Caco-2 (cell line): ENCODE data around the gene FLT1. TPM values are rescaled to one million over a fixed set of nuclear protein-coding genes. Genes with fewer than 3 reads are reported as not detected.

Experiments used
- BruUV-seq: library from RNA; stranded (reverse); fragments of 400-500 nt; replicated peaks from 2 replicates; lab custom pipeline; 2021; lab: Mats Ljungman, UMichigan
- CTCF ChIA-PET: fragments of 300-600 bp; sonication (Branson Sonifier 250); formaldehyde crosslinking; loops from one replicate; lab custom pipeline; 2022; ENCODE audit warnings: antibody characterized with exemption; lab: Charles Lee
- POLR2A ChIA-PET: fragments of 300-600 bp; sonication (Branson Sonifier 250); formaldehyde crosslinking; loops from one replicate; lab custom pipeline; 2022; ENCODE audit warnings: antibody characterized with exemption; lab: Charles Lee
- DNase-seq, 2 experiments: peaks; one replicate each; pipeline versions ENCODE4 v3.0.0 to v3.0.0-alpha.2; 2020 to 2022
- H3K27me3 ChIP-seq: replicated peaks from 2 replicates; pipeline ENCODE4 v1.6.0; 2011; ENCODE audit warnings: low read length; ENCODE audit not compliant: control insufficient read depth, insufficient read depth
- H3K36me3 ChIP-seq: 2 replicates; pipeline ENCODE4 v1.5.1; 2011; ENCODE audit warnings: low read length; ENCODE audit not compliant: control insufficient read depth, insufficient read depth
- H3K4me1 ChIP-seq: fragments of 250-450 bp; sonication (Bioruptor Pico); 2 replicates; pipeline ENCODE4 v1.5.1; 2020; ENCODE audit warnings: mild to moderate bottlenecking
- H3K4me3 ChIP-seq: 2 replicates; pipeline ENCODE4 v1.5.1; 2011; ENCODE audit warnings: low read depth, mild to moderate bottlenecking, control low read depth, low read length
- H3K9me3 ChIP-seq: fragments of 250-450 bp; sonication (Bioruptor Pico); 2 replicates; pipeline ENCODE4 v1.5.1; 2020; ENCODE audit warnings: mild to moderate bottlenecking, moderate library complexity
- H3K27ac Mint-ChIP-seq: one replicate; pipeline ENCODE4 v1.8.0; 2022; ENCODE audit warnings: mixed read lengths; ENCODE audit not compliant: unreplicated experiment
- H3K27me3 Mint-ChIP-seq: one replicate; pipeline ENCODE4 v1.8.0; 2022; ENCODE audit warnings: mixed read lengths; ENCODE audit not compliant: insufficient read depth, unreplicated experiment
- H3K36me3 Mint-ChIP-seq: one replicate; pipeline ENCODE4 v1.8.0; 2022; ENCODE audit warnings: mild to moderate bottlenecking, mixed read lengths; ENCODE audit not compliant: insufficient read depth, unreplicated experiment
- H3K4me1 Mint-ChIP-seq: one replicate; pipeline ENCODE4 v1.8.0; 2022; ENCODE audit warnings: low read depth, mixed read lengths; ENCODE audit not compliant: unreplicated experiment
- H3K4me3 Mint-ChIP-seq: one replicate; pipeline ENCODE4 v1.8.0; 2022; ENCODE audit warnings: mild to moderate bottlenecking, moderate library complexity, mixed read lengths; ENCODE audit not compliant: unreplicated experiment
- H3K9me3 Mint-ChIP-seq: one replicate; pipeline ENCODE4 v1.8.0; 2022; ENCODE audit warnings: mixed read lengths; ENCODE audit not compliant: unreplicated experiment
- intact Hi-C: fragments of 100-400 bp; cut with micrococcal nuclease; formaldehyde crosslinking; loops from one replicate; pipeline ENCODE4 v1.10.0; 2022; ENCODE audit not compliant: unreplicated experiment
- total RNA-seq: library from RNA; stranded (reverse); gene quantifications from 2 replicates; pipeline ENCODE4 v1.2.3, GENCODE V29; 2022
- TF ChIP-seq, protein P1 (sequence below), 2 experiments: fragments of 200-600 bp in 1 of 2; IDR thresholded peaks; 1 replicate in 1 of 2; 2 replicates in 1 of 2; pipeline versions ENCODE4 v1.5.1 to v1.8.0; 2011 to 2022; ENCODE audit warnings: antibody characterized with exemption in 1 of 2, control low read depth in 1 of 2, inconsistent platforms in 1 of 2, low read depth in 1 of 2, low read length in 1 of 2, mild to moderate bottlenecking in 1 of 2, moderate library complexity in 1 of 2; ENCODE audit not compliant: insufficient read depth in 1 of 2, severe bottlenecking in 1 of 2, unreplicated experiment in 1 of 2

The FLT1 gene
- total RNA-seq, 1 experiment from 2014 or later = 0.66 TPM

DNA sequence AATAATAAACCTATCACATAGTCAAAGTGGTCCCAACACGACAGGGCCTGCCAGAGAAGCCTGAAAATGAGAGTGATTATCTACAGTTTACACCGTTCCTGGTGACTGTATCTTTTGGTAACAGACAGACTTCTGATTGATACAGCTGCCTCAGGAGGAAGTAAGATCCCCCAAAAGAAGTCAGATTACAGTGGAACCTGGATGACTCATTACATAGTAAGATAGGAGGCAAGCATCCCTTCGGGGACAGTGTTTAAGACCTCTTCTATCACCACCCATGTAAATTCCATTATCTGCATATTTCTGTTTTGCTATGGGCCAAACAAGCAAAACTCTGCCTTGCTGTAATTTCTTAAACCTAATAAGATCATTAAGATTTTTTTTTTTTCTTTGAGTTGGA is 44.0 kb upstream of the FLT1 start:
- TF ChIP-seq, protein P1, sequence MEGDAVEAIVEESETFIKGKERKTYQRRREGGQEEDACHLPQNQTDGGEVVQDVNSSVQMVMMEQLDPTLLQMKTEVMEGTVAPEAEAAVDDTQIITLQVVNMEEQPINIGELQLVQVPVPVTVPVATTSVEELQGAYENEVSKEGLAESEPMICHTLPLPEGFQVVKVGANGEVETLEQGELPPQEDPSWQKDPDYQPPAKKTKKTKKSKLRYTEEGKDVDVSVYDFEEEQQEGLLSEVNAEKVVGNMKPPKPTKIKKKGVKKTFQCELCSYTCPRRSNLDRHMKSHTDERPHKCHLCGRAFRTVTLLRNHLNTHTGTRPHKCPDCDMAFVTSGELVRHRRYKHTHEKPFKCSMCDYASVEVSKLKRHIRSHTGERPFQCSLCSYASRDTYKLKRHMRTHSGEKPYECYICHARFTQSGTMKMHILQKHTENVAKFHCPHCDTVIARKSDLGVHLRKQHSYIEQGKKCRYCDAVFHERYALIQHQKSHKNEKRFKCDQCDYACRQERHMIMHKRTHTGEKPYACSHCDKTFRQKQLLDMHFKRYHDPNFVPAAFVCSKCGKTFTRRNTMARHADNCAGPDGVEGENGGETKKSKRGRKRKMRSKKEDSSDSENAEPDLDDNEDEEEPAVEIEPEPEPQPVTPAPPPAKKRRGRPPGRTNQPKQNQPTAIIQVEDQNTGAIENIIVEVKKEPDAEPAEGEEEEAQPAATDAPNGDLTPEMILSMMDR (IDR thresholded peaks at IDR 0.05; ENCODE audit: insufficient read depth in 1 of 2, low read depth in 1 of 2, low read length in 1 of 2, severe bottlenecking in 1 of 2, unreplicated experiment in 1 of 2) = no peak
- peaks cover 10% of the 10 kb centered on the region for H3K4me1 Mint-ChIP-seq
- no peak overlapping the region for H3K4me3 Mint-ChIP-seq
- no peaks in the 10 kb centered on the region for H3K27me3 Mint-ChIP-seq
- peaks cover 36% of the 10 kb centered on the region for H3K9me3 Mint-ChIP-seq
- no peaks in the 10 kb centered on the region for H3K36me3 ChIP-seq
- no peaks in the 10 kb centered on the region for H3K4me1 ChIP-seq
- no peaks in the 10 kb centered on the region for H3K36me3 Mint-ChIP-seq
- H3K4me3 ChIP-seq = no peak overlapping the region
- intact Hi-C loops = no loop called here
- no TSS peak for BruUV-seq
- DNase-seq = no peak
- H3K27ac Mint-ChIP-seq = no peak overlapping the region
- POLR2A ChIA-PET = no interaction called here
- H3K27me3 ChIP-seq = no peaks in the 10 kb centered on the region
- H3K9me3 ChIP-seq = peaks cover 16% of the 10 kb centered on the region
- CTCF ChIA-PET = no interaction called here

DNA sequence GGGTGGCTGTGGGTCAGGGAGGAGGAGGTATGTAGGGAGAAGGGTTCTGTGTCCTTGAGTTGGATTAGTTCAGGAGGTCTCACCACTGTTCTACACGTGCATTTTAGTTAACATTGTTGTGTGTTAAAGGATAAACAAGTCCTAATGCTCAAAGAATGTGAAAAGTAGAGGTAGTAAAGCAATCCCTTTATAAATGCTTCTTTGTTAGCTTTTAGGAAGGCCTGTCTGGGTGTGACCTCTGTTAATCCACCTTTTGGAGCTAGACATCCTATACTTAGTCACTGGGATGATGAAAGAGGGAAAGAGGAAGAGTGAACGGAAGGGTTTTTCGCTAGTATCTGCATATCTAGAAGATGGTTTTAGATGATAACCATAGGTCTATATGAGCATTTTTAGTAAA is 42.2 kb upstream of the FLT1 start:
- Histone ChIP-seq H3K4me1 (no peaks in the 10 kb centered on the region), H3K27me3 (no peaks in the 10 kb centered on the region), H3K9me3 (peaks cover 10% of the 10 kb centered on the region), H3K4me3 (no peak overlapping the region), H3K36me3 (no peaks in the 10 kb centered on the region)
- H3K4me1 Mint-ChIP-seq = peaks cover 9% of the 10 kb centered on the region
- ChIA-PET POLR2A (no interaction called here), CTCF (interaction anchor here (1.0 kb wide), 1 partner anchor 8 kb away, joined by 3 read pairs; no protein-coding TSS in a partner anchor)
- TF ChIP-seq, protein P1 (IDR thresholded peaks at IDR 0.05; ENCODE audit: insufficient read depth in 1 of 2, low read depth in 1 of 2, low read length in 1 of 2, severe bottlenecking in 1 of 2, unreplicated experiment in 1 of 2) = no peak
- H3K27ac Mint-ChIP-seq = no peak overlapping the region
- peaks cover 22% of the 10 kb centered on the region for H3K9me3 Mint-ChIP-seq
- no peak overlapping the region for H3K4me3 Mint-ChIP-seq
- no peaks in the 10 kb centered on the region for H3K36me3 Mint-ChIP-seq
- H3K27me3 Mint-ChIP-seq = no peaks in the 10 kb centered on the region
- no peak for DNase-seq
- BruUV-seq = no TSS peak
- intact Hi-C loops = no loop called here

DNA sequence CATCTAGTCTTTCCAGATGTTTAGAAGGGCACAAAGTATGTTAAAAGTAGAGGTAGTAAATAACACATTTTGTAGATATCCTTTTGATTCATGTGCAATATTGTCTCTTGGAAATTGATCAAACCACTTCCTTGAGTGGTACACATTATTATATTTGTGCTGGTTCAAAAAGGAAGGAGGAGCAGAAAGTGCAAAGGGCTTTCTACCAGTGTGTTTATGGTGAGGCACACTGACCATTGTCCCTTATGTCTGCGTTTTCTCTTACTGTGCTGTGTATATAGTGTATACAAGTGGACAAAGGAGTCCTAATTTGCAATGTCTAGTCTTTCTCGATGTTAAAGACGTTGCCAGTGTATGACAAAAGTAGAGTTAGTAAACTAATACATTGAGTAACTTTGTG is 41.4 kb upstream of the FLT1 start:
- no peaks in the 10 kb centered on the region for H3K27me3 ChIP-seq
- DNase-seq = no peak
- intact Hi-C loops = no loop called here
- H3K27me3 Mint-ChIP-seq = no peaks in the 10 kb centered on the region
- no TSS peak for BruUV-seq
- ChIA-PET CTCF (no interaction called here), POLR2A (no interaction called here)
- no peak overlapping the region for H3K4me3 ChIP-seq
- no peaks in the 10 kb centered on the region for H3K36me3 Mint-ChIP-seq
- no peak overlapping the region for H3K27ac Mint-ChIP-seq
- TF ChIP-seq, protein P1 (IDR thresholded peaks at IDR 0.05; ENCODE audit: insufficient read depth in 1 of 2, low read depth in 1 of 2, low read length in 1 of 2, severe bottlenecking in 1 of 2, unreplicated experiment in 1 of 2) = no peak
- H3K9me3 ChIP-seq = peaks cover 10% of the 10 kb centered on the region
- no peaks in the 10 kb centered on the region for H3K4me1 ChIP-seq
- no peak overlapping the region for H3K4me3 Mint-ChIP-seq
- H3K36me3 ChIP-seq = no peaks in the 10 kb centered on the region
- H3K4me1 Mint-ChIP-seq = peaks cover 9% of the 10 kb centered on the region
- peaks cover 16% of the 10 kb centered on the region for H3K9me3 Mint-ChIP-seq
